ENCODE measurements around the gene MSS51. TPM values are rescaled to one million over a fixed set of nuclear protein-coding genes. Genes with fewer than 3 reads are reported as not detected.

The MSS51 gene
- total RNA-seq, 1 donor from 2014 or later, result 0.54 TPM

DNA sequence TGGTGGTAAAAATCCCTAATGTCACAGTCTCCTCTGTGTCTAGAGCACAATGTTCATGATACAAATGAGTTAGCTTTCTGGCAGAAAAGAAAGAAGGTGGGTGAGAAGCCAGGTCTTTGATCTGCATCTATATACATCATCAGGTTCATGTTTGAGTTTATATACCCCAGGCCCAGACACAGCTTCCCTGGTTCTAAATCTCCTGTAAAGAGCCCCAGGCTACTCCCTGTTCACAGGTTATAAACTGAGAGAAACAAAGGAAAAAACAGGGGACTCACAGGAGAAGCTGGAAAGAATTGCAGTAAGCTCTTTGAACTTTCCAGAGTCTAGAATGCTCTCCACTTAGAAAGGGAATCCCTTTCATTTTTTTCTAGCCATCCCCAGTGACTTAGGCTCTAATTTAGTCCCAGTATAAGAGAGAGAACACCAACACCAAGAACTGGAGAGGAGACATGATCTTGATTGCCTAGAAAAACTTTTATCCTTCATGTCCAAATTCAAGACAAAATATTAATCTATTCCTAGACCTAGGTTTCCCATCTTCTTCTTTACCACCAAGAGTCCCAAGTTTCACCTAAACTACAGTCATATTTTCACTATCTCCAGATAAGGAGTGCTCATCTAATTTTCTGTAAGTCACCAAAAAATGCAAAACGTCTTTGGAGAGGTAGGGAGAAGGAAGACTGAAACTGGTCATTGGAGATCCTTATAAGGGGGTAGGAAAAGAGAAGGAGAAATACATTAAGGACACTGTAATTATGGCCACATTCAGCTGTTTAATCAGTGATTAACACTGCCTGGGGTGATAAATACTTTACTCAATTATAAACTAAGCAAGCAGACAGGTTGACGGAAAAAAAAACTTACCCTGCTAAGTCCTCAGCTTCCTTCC lies 469 bp downstream of the MSS51 start:
- DNase-seq (ENCODE audit: low read depth), result no peak
- H3K36me3 ChIP-seq (ENCODE audit: control insufficient read depth, insufficient read depth, low read length), result peaks cover 2% of the 10 kb centered on the region
- TF ChIP-seq, protein P1, sequence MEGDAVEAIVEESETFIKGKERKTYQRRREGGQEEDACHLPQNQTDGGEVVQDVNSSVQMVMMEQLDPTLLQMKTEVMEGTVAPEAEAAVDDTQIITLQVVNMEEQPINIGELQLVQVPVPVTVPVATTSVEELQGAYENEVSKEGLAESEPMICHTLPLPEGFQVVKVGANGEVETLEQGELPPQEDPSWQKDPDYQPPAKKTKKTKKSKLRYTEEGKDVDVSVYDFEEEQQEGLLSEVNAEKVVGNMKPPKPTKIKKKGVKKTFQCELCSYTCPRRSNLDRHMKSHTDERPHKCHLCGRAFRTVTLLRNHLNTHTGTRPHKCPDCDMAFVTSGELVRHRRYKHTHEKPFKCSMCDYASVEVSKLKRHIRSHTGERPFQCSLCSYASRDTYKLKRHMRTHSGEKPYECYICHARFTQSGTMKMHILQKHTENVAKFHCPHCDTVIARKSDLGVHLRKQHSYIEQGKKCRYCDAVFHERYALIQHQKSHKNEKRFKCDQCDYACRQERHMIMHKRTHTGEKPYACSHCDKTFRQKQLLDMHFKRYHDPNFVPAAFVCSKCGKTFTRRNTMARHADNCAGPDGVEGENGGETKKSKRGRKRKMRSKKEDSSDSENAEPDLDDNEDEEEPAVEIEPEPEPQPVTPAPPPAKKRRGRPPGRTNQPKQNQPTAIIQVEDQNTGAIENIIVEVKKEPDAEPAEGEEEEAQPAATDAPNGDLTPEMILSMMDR (IDR thresholded peaks at IDR 0.05; ENCODE audit: insufficient read depth, low read length, poor library complexity, severe bottlenecking), result no peak
- no peaks in the 10 kb centered on the region for H3K27me3 ChIP-seq (ENCODE audit: control insufficient read depth, insufficient read depth, low read length)
- H3K4me3 ChIP-seq (ENCODE audit: low read depth, low read length), result no peak overlapping the region

DNA sequence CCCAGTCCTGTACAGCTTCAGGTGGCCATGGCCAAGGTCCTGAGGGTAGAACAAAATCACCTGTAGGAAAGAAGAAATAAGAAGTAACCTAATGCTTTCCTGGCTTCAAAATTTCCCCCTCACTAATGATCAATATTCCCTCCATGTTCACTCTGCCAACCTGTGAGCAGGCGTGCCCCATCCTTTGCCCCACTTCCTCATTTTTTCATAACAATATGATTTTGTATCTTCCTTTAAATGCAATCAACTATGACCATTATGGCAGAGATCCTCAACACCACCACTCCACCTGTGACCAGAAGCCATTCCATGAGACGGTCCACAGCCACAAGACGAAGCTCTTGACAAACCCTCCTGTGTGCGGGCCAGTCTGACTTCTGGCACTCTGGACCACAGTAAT lies 7.0 kb downstream of the MSS51 start:
- peaks cover 4% of the 10 kb centered on the region for H3K36me3 ChIP-seq (ENCODE audit: control insufficient read depth, insufficient read depth, low read length)
- TF ChIP-seq, protein P1 (IDR thresholded peaks at IDR 0.05; ENCODE audit: insufficient read depth, low read length, poor library complexity, severe bottlenecking), result no peak
- no peaks in the 10 kb centered on the region for H3K27me3 ChIP-seq (ENCODE audit: control insufficient read depth, insufficient read depth, low read length)
- no peak for DNase-seq (ENCODE audit: low read depth)
- no peak overlapping the region for H3K4me3 ChIP-seq (ENCODE audit: low read depth, low read length)

DNA sequence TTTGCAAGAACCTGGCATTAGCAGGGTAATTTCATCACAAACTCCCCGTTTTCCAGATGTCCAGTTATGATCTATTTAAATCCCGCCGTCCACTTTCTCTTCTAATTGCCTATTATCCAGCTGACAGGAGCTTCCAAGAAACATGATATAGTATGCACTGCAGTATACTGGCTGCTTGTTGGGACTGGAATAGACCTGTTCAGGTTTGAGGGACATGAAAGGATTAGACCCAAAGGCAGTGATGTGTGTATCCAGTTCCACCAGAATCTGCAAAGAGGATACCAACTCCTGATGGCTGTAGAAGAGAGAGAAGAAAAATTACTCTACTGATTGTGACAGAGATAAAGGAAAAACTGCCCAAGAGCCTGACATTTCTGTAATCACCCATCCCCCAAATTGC lies 8.9 kb downstream of the MSS51 start:
- TF ChIP-seq, protein P1 (IDR thresholded peaks at IDR 0.05; ENCODE audit: insufficient read depth, low read length, poor library complexity, severe bottlenecking), result no peak
- no peaks in the 10 kb centered on the region for H3K27me3 ChIP-seq (ENCODE audit: control insufficient read depth, insufficient read depth, low read length)
- peaks cover 4% of the 10 kb centered on the region for H3K36me3 ChIP-seq (ENCODE audit: control insufficient read depth, insufficient read depth, low read length)
- DNase-seq (ENCODE audit: low read depth), result no peak
- H3K4me3 ChIP-seq (ENCODE audit: low read depth, low read length), result no peak overlapping the region

DNA sequence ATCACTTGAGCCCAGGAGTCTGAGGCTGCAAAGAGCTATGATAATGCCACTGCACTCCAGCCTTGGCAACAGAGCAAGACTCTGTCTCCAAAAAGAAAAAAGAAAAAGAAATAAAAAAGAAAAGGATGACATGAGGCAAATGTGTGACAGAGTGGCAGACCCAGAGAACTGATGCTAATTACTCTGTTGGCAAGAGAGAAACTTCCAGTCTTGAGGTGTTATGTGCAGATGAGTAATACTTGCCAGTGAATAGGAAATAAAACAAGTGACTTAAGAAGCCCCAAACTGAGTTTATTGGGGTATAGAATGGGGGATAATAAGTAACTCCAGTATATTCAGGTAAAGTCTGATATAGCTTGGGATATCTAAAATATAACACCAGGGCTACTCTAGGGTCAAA lies 10.1 kb downstream of the MSS51 start:
- TF ChIP-seq, protein P1 (IDR thresholded peaks at IDR 0.05; ENCODE audit: insufficient read depth, low read length, poor library complexity, severe bottlenecking), result no peak
- no peak for DNase-seq (ENCODE audit: low read depth)
- no peaks in the 10 kb centered on the region for H3K27me3 ChIP-seq (ENCODE audit: control insufficient read depth, insufficient read depth, low read length)
- H3K36me3 ChIP-seq (ENCODE audit: control insufficient read depth, insufficient read depth, low read length), result peaks cover 4% of the 10 kb centered on the region
- H3K4me3 ChIP-seq (ENCODE audit: low read depth, low read length), result no peak overlapping the region

DNA sequence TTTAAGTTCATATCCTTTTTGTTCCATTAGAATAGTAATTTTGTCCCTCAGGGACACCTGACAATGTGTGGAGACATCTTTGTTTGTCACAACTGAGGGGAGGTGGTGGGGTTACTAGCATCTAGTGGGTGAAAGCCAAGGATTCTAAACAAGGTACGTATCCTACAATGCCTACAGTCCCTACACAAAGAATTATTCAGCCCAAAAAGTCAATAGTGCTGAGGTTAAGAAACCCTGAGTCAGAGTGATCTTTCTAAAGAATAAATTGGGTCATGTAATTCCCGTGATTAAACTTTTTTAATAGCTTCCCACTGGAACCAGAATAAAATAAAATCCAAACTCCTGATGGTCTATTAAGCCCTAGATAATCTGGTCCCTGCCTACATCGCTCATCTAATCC lies 16.8 kb downstream of the MSS51 start:
- TF ChIP-seq, protein P1 (IDR thresholded peaks at IDR 0.05; ENCODE audit: insufficient read depth, low read length, poor library complexity, severe bottlenecking), result no peak
- Histone ChIP-seq H3K4me3 (ENCODE audit: low read depth, low read length) (no peak overlapping the region), H3K27me3 (ENCODE audit: control insufficient read depth, insufficient read depth, low read length) (no peaks in the 10 kb centered on the region), H3K36me3 (ENCODE audit: control insufficient read depth, insufficient read depth, low read length) (no peaks in the 10 kb centered on the region)
- no peak for DNase-seq (ENCODE audit: low read depth)
